ENCODE results near the gene ZNF22. TPM values are rescaled to one million over a fixed set of nuclear protein-coding genes. Genes with fewer than 3 reads are reported as not detected.

ZNF22 gene
- total RNA-seq, 1 experiment from 2014 or later, result 42.1 TPM

DNA sequence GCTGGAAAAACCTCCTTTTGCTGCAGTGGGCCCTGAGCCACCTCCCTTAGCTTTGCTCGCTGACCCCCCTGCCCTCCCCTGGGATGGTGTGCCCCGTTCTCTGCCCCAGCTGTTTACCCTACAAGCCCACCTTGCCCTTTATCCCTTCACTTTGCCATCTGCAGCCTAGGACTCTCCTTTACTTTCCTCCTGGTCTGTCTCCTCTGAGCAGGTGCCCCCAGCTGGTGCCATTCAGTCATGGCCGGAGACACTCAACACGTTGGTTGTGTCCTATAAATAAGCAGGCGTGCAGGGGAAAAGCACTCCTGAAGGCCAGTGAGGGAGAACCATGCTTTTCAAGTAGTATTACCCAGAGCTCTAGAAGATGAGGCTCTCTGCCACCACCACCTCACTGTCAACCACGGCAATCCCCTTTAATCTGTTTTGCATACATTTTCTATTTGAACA is 35.0 kb upstream of the ZNF22 start:
- no peaks in the 10 kb centered on the region for H3K27me3 ChIP-seq (replicated peaks; ENCODE audit: insufficient read depth, low read depth, low read length, poor library complexity)
- CTCF ChIA-PET, result no interaction called here
- no peak overlapping the region for H3K4me3 ChIP-seq (ENCODE audit: low read depth, low read length, poor library complexity, severe bottlenecking)
- H3K4me1 ChIP-seq (ENCODE audit: insufficient read depth, low read length, poor library complexity, severe bottlenecking), result no peaks in the 10 kb centered on the region
- POLR2A ChIA-PET (ENCODE audit: low non-redundant PET), result no interaction called here
- no TSS peak for BruUV-seq (replicated peaks)
- H3K36me3 ChIP-seq (ENCODE audit: insufficient read depth, low read length, poor library complexity, severe bottlenecking), result no peaks in the 10 kb centered on the region
- intact Hi-C loops (cut with micrococcal nuclease; ENCODE audit: unreplicated experiment), result no loop called here
- DNase-seq (ENCODE audit: low spot score), result no peak
- TF ChIP-seq, protein P1, sequence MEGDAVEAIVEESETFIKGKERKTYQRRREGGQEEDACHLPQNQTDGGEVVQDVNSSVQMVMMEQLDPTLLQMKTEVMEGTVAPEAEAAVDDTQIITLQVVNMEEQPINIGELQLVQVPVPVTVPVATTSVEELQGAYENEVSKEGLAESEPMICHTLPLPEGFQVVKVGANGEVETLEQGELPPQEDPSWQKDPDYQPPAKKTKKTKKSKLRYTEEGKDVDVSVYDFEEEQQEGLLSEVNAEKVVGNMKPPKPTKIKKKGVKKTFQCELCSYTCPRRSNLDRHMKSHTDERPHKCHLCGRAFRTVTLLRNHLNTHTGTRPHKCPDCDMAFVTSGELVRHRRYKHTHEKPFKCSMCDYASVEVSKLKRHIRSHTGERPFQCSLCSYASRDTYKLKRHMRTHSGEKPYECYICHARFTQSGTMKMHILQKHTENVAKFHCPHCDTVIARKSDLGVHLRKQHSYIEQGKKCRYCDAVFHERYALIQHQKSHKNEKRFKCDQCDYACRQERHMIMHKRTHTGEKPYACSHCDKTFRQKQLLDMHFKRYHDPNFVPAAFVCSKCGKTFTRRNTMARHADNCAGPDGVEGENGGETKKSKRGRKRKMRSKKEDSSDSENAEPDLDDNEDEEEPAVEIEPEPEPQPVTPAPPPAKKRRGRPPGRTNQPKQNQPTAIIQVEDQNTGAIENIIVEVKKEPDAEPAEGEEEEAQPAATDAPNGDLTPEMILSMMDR (conservative IDR thresholded peaks at IDR 0.05; ENCODE audit: low read depth, low read length), result no peak
- no peak for TF ChIP-seq EZH2 (IDR thresholded peaks at IDR 0.05; ENCODE audit: borderline replicate concordance, low read depth, low read length, poor library complexity, severe bottlenecking)
- no peaks in the 10 kb centered on the region for H3K9me3 ChIP-seq (ENCODE audit: low read depth, low read length, poor library complexity, severe bottlenecking)
- no peak overlapping the region for H3K27ac ChIP-seq (ENCODE audit: low read depth, low read length, poor library complexity, severe bottlenecking)

DNA sequence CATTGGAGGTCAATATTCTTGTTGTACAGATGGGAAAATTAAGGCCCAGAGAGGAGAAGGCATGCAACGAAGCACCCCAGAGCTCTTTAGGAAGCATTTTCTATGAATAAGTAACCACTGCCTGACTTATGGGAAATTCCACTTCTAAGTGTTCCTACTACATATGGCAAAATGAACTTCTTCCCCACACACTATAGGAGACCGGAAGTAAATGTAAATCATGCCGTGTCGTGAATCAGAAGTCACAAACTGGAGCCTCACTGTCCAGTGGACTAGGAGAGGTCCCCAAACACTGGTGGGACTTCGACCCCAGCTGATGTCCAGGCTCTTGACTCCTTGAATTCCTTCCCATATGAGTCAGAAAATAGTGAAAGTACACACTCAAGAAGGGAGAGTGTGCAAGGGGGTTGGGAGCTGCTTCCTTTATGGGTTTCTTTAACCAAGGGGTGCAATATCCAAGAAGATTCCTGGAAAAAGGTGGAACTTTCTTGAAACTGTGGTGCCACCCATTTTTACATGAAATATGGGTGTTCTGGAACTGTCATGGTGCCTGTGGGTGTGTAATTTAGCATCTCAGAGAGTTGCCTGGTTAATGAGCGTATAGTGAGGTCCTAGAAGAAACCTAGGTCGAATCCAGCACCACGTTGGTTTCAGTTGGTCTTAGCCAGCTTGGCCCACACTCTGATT is 34.5 kb upstream of the ZNF22 start:
- no peak overlapping the region for H3K27ac ChIP-seq (ENCODE audit: low read depth, low read length, poor library complexity, severe bottlenecking)
- H3K4me1 ChIP-seq (ENCODE audit: insufficient read depth, low read length, poor library complexity, severe bottlenecking), result no peaks in the 10 kb centered on the region
- H3K4me3 ChIP-seq (ENCODE audit: low read depth, low read length, poor library complexity, severe bottlenecking), result no peak overlapping the region
- no peaks in the 10 kb centered on the region for H3K36me3 ChIP-seq (ENCODE audit: insufficient read depth, low read length, poor library complexity, severe bottlenecking)
- CTCF ChIA-PET, result no interaction called here
- intact Hi-C loops (cut with micrococcal nuclease; ENCODE audit: unreplicated experiment), result no loop called here
- H3K27me3 ChIP-seq (replicated peaks; ENCODE audit: insufficient read depth, low read depth, low read length, poor library complexity), result no peaks in the 10 kb centered on the region
- H3K9me3 ChIP-seq (ENCODE audit: low read depth, low read length, poor library complexity, severe bottlenecking), result no peaks in the 10 kb centered on the region
- no TSS peak for BruUV-seq (replicated peaks)
- POLR2A ChIA-PET (ENCODE audit: low non-redundant PET), result no interaction called here
- DNase-seq (ENCODE audit: low spot score), result no peak
- TF ChIP-seq EZH2 (IDR thresholded peaks at IDR 0.05; ENCODE audit: borderline replicate concordance, low read depth, low read length, poor library complexity, severe bottlenecking), result no peak
- TF ChIP-seq, protein P1 (conservative IDR thresholded peaks at IDR 0.05; ENCODE audit: low read depth, low read length), result no peak

DNA sequence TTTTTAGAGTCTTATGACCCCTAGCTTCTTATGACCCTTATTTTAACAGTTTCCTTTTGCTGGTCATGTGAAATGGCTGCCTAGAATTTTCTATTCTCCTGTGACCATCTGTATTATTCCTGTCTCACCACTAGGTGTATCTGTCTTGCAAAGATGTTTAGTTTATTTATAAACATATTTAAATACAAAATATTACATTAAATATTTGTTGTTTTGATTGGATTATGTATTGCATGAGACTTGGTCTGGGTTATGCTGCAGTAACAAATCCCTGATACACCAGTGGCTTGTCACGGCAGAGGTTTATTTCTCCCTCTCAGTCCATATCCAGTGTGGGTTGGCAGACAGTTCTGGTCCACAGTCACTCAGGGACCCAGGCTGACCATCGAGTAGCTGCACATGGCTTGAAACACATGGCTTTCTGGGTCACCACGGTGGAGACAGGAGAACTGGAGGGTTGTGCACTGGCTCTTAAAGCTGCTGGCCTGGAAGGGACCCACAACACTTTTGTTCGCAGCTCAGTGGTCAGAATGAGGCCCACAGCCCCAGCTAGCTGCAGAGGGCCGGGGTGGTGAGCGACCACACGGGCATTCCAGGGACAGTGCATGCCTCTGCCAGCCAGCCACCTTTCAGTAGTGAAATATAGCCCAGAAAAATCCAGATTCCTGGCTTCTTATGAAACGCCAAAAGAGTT is 33.8 kb upstream of the ZNF22 start:
- no peaks in the 10 kb centered on the region for H3K27me3 ChIP-seq (replicated peaks; ENCODE audit: insufficient read depth, low read depth, low read length, poor library complexity)
- H3K4me3 ChIP-seq (ENCODE audit: low read depth, low read length, poor library complexity, severe bottlenecking), result no peak overlapping the region
- H3K9me3 ChIP-seq (ENCODE audit: low read depth, low read length, poor library complexity, severe bottlenecking), result no peaks in the 10 kb centered on the region
- ChIA-PET POLR2A (ENCODE audit: low non-redundant PET) (no interaction called here), CTCF (no interaction called here)
- DNase-seq (ENCODE audit: low spot score), result no peak
- no peak overlapping the region for H3K27ac ChIP-seq (ENCODE audit: low read depth, low read length, poor library complexity, severe bottlenecking)
- no peaks in the 10 kb centered on the region for H3K4me1 ChIP-seq (ENCODE audit: insufficient read depth, low read length, poor library complexity, severe bottlenecking)
- TF ChIP-seq, protein P1 (conservative IDR thresholded peaks at IDR 0.05; ENCODE audit: low read depth, low read length), result peak; percentile 32; the same call in 1 of the 2 replicates
- TF ChIP-seq EZH2 (IDR thresholded peaks at IDR 0.05; ENCODE audit: borderline replicate concordance, low read depth, low read length, poor library complexity, severe bottlenecking), result no peak
- BruUV-seq (replicated peaks), result no TSS peak
- no peaks in the 10 kb centered on the region for H3K36me3 ChIP-seq (ENCODE audit: insufficient read depth, low read length, poor library complexity, severe bottlenecking)
- intact Hi-C loops (cut with micrococcal nuclease; ENCODE audit: unreplicated experiment), result no loop called here

Measured in A673 (cell line).